Breast epithelium (tissue), 4 donors: ENCODE data around the gene ROBO2. TPM values are rescaled to one million over a fixed set of nuclear protein-coding genes. Genes with fewer than 3 reads are reported as not detected.

Source experiments
- DNase-seq, 2 donors: peaks; one replicate each; pipeline ENCODE4 v3.0.0-alpha.2; 2019; ENCODE audit warnings: low spot score in 2 of 2
- H3K27ac ChIP-seq, 2 donors: fragments of 200-600 bp; sonication (generic) in 1 of 2; one replicate each; pipeline ENCODE4 v1.5.1; 2016 to 2019; ENCODE audit warnings: mild to moderate bottlenecking in 1 of 2
- H3K27me3 ChIP-seq, 2 donors: fragments of 200-600 bp; sonication (generic) in 1 of 2; one replicate each; pipeline versions ENCODE4 v1.5.1 to v1.6.0; 2017 to 2019; ENCODE audit warnings: control low read depth in 1 of 2, mild to moderate bottlenecking in 1 of 2
- H3K36me3 ChIP-seq: fragments of 200-600 bp; one replicate; pipeline ENCODE4 v1.5.1; 2019
- H3K4me1 ChIP-seq, 2 donors: fragments of 200-600 bp; sonication (generic); one replicate each; pipeline ENCODE4 v1.5.1; 2016 to 2019; ENCODE audit warnings: control low read depth in 1 of 2
- H3K4me3 ChIP-seq, 3 donors: fragments of 200-600 bp; sonication (generic); 1 replicate in 2 of 3; 2 replicates in 1 of 3; pipeline ENCODE4 v1.5.1; 2016 to 2019; ENCODE audit warnings: mild to moderate bottlenecking in 3 of 3, moderate library complexity in 2 of 3
- H3K9me3 ChIP-seq, 2 donors: fragments of 200-600 bp; sonication (generic) in 1 of 2; one replicate each; pipeline ENCODE4 v1.5.1; 2016 to 2019; ENCODE audit warnings: control low read depth in 1 of 2
- POLR2A ChIP-seq: fragments of 450-650 bp; IDR thresholded peaks from one replicate; pipeline ENCODE4 v1.6.1; 2016; ENCODE audit warnings: antibody characterized with exemption, mild to moderate bottlenecking, moderate library complexity
- POLR2AphosphoS5 ChIP-seq, 3 donors: sonication (generic); formaldehyde crosslinking; IDR thresholded peaks; one replicate each; pipeline ENCODE4 v1.6.1; 2017; ENCODE audit warnings: antibody characterized with exemption in 3 of 3
- intact Hi-C: fragments of 100-400 bp; cut with DNase I; formaldehyde crosslinking; loops from one replicate; pipeline ENCODE4 v1.15.1; 2023; ENCODE audit warnings: low total_unique reads
- total RNA-seq, 3 donors: library from RNA; depleted of rRNA; stranded (reverse); fragments of >200 nt; gene quantifications; one replicate each; pipeline ENCODE4 v1.1.0, GENCODE V29; 2016
- TF ChIP-seq, protein P1 (sequence below), 3 donors: fragments of 450-650 bp; IDR thresholded peaks; one replicate each; pipeline ENCODE4 v1.5.1; 2016 to 2017; ENCODE audit warnings: antibody characterized with exemption in 3 of 3, mild to moderate bottlenecking in 3 of 3, moderate library complexity in 3 of 3

The ROBO2 gene
- total RNA-seq, 3 donors from 2014 or later = 0.98 to 1.4 (median 1.3) TPM

DNA sequence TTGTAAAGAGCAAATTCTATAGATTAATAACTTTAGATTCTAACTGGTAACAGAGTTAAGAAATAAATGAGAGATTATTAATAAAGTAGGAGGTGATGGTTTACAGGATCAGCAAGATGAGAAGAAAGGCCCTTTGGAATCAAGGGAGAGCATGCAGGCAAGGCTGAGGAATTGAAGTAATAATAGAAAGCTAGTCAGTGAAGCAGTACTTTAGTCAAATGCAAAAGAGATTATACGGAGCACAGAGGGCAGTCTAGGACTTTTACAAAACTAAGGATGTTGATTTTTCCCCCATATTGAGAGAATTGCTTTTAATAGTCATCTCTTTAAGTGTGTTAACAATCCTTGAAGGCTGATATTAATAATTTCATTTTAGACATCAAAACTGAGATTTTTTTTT, 146.4 kb downstream of the ROBO2 start:
- DNase-seq = no peak
- no peaks in the 10 kb centered on the region for H3K9me3 ChIP-seq
- no peaks in the 10 kb centered on the region for H3K36me3 ChIP-seq
- H3K4me1 ChIP-seq = no peaks in the 10 kb centered on the region
- no peak overlapping the region for H3K4me3 ChIP-seq
- no peak overlapping the region for H3K27ac ChIP-seq
- TF ChIP-seq POLR2AphosphoS5 (IDR thresholded peaks at IDR 0.05) (no peak), POLR2A (no peak)
- TF ChIP-seq, protein P1, sequence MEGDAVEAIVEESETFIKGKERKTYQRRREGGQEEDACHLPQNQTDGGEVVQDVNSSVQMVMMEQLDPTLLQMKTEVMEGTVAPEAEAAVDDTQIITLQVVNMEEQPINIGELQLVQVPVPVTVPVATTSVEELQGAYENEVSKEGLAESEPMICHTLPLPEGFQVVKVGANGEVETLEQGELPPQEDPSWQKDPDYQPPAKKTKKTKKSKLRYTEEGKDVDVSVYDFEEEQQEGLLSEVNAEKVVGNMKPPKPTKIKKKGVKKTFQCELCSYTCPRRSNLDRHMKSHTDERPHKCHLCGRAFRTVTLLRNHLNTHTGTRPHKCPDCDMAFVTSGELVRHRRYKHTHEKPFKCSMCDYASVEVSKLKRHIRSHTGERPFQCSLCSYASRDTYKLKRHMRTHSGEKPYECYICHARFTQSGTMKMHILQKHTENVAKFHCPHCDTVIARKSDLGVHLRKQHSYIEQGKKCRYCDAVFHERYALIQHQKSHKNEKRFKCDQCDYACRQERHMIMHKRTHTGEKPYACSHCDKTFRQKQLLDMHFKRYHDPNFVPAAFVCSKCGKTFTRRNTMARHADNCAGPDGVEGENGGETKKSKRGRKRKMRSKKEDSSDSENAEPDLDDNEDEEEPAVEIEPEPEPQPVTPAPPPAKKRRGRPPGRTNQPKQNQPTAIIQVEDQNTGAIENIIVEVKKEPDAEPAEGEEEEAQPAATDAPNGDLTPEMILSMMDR (IDR thresholded peaks at IDR 0.05) = no peak
- H3K27me3 ChIP-seq = no peaks in the 10 kb centered on the region
- intact Hi-C loops = no loop called here

DNA sequence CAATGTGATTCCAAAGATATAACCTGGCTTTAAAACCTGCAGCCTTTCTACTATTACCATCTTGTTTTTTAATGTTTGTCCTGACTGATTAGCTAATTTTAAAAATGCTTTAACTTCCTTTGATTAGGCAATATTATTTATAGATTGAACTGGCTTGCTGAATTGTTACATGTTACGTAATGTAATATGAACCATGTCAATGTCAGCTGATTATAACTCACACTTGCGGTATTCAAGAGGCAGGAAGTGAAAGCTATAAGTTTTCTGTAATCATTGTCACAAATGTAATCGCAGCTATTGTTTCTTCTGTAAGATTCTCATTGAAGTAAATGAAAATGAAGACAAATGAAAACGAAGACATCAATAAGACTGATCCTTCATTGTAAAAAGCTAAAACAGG, 146.8 kb downstream of the ROBO2 start:
- intact Hi-C loops = no loop called here
- no peaks in the 10 kb centered on the region for H3K27me3 ChIP-seq
- no peaks in the 10 kb centered on the region for H3K4me1 ChIP-seq
- no peak overlapping the region for H3K4me3 ChIP-seq
- no peaks in the 10 kb centered on the region for H3K9me3 ChIP-seq
- TF ChIP-seq, protein P1 (IDR thresholded peaks at IDR 0.05) = no peak
- TF ChIP-seq POLR2A (no peak), POLR2AphosphoS5 (IDR thresholded peaks at IDR 0.05) (no peak)
- no peak overlapping the region for H3K27ac ChIP-seq
- no peaks in the 10 kb centered on the region for H3K36me3 ChIP-seq
- no peak for DNase-seq

DNA sequence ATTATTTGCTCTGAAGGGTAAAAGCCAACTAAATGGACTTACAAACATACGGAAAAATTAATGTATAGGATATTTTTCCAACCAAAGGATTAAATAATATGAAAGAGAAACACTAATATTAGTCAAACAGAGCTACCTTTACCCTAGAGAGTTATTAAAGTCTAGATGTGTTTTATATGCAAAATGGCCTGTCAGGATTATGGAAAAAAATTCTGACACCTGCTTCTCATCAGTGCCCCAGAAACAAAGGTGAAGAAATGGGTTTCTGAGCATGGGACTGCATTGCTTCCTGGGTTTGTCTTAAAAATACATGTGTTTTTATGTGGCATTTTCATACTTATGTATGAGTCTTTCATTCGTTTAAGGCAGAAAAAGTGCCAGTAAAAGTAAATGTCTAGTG, 148.3 kb downstream of the ROBO2 start:
- H3K9me3 ChIP-seq = no peaks in the 10 kb centered on the region
- DNase-seq = no peak
- no peaks in the 10 kb centered on the region for H3K27me3 ChIP-seq
- no peaks in the 10 kb centered on the region for H3K36me3 ChIP-seq
- intact Hi-C loops = no loop called here
- no peak overlapping the region for H3K27ac ChIP-seq
- no peak for TF ChIP-seq POLR2AphosphoS5 (IDR thresholded peaks at IDR 0.05)
- TF ChIP-seq, protein P1 (IDR thresholded peaks at IDR 0.05) = no peak
- TF ChIP-seq POLR2A = no peak
- H3K4me1 ChIP-seq = no peaks in the 10 kb centered on the region
- H3K4me3 ChIP-seq = no peak overlapping the region

DNA sequence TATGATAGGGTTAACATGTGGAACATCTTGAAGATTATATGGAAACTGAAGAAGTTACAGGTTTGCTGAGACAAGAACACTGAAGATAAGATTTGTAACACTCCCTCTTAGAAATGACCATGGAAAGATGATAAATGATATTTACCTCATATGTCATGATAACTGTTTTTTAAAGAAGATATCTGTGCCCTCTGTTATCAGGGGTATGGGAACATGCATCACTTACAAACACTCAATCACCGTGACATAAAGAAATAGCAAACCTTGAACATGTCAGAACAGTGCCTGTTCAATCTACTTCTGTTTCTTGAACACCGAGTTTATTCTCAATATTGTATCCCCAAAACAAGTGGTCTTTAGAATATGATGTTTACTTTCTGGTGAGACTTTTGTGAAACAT, 149.4 kb downstream of the ROBO2 start:
- H3K4me3 ChIP-seq = no peak overlapping the region
- H3K9me3 ChIP-seq = no peaks in the 10 kb centered on the region
- no peaks in the 10 kb centered on the region for H3K36me3 ChIP-seq
- H3K27me3 ChIP-seq = no peaks in the 10 kb centered on the region
- H3K4me1 ChIP-seq = no peaks in the 10 kb centered on the region
- intact Hi-C loops = no loop called here
- DNase-seq = no peak
- no peak for TF ChIP-seq POLR2AphosphoS5 (IDR thresholded peaks at IDR 0.05)
- no peak overlapping the region for H3K27ac ChIP-seq

DNA sequence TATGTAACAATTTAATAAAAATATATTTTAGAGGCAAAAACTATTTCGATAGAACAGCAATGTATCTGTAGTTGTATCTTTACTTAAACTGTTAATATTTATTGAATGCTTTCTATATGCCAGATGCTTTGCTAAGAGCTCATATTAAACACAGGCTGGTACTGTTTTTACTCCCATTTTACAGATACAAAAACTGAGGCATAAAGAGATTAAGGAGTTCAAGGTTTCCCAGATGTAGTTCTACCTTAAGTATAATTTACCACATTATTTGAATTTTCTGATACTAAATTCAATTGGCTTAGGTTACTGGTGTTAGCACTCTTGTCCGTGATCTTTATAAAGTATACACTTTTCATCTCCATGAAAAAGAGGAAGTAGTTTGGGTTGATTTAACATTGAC, 149.8 kb downstream of the ROBO2 start:
- H3K4me1 ChIP-seq = no peaks in the 10 kb centered on the region
- H3K4me3 ChIP-seq = no peak overlapping the region
- H3K27ac ChIP-seq = no peak overlapping the region
- no peak for TF ChIP-seq POLR2AphosphoS5 (IDR thresholded peaks at IDR 0.05)
- no peaks in the 10 kb centered on the region for H3K36me3 ChIP-seq
- intact Hi-C loops = no loop called here
- no peaks in the 10 kb centered on the region for H3K27me3 ChIP-seq
- no peaks in the 10 kb centered on the region for H3K9me3 ChIP-seq
- no peak for DNase-seq

DNA sequence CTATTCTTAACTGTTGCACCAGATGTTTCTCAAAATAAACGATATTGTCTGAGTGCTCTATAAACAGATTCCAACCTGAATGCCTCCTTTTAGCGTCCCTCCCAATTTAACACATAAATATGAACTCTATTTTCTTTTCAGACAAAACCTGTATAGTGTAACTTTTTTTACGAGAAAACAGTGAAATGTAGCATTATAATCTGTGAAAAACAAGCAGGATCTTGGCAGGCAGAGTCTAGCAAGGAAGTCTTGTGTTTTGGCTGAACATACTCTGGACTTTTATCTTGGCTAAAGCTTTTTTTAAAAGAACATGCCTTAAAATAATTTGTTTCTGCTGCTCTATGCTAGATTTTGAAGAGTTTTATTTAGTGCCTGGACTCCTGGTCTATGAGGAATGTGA, 150.5 kb downstream of the ROBO2 start:
- Histone ChIP-seq H3K4me1 (no peaks in the 10 kb centered on the region), H3K27me3 (no peaks in the 10 kb centered on the region), H3K9me3 (no peaks in the 10 kb centered on the region), H3K36me3 (no peaks in the 10 kb centered on the region), H3K27ac (no peak overlapping the region), H3K4me3 (no peak overlapping the region)
- no peak for DNase-seq
- intact Hi-C loops = no loop called here
- TF ChIP-seq POLR2AphosphoS5 (IDR thresholded peaks at IDR 0.05) = no peak
- TF ChIP-seq, protein P1 (IDR thresholded peaks at IDR 0.05) = no peak
- TF ChIP-seq POLR2A = no peak
